Left lung (tissue), 10 donors: ENCODE data around the gene EEIG2. TPM values are rescaled to one million over a fixed set of nuclear protein-coding genes. Genes with fewer than 3 reads are reported as not detected.
A peak's percentile ranks its signal among the peaks of the same experiment; 100 is the strongest.

Experiments
- ATAC-seq: fragments of 200-7000 bp; cut with Tn5 transposase; one replicate; pipeline ENCODE4 v1.9.1; 2020; ENCODE audit warnings: moderate library complexity
- DNase-seq, 4 donors: peaks; one replicate each; pipeline ENCODE4 v3.0.0-alpha.2; 2013 to 2020
- H3K27ac ChIP-seq, 2 donors: fragments of 200-600 bp; sonication (generic) in 1 of 2; one replicate each; pipeline versions ENCODE4 v1.5.0 to v1.8.0; 2020 to 2021
- H3K27me3 ChIP-seq, 2 donors: fragments of 200-600 bp; sonication (generic) in 1 of 2; one replicate each; pipeline versions ENCODE4 v1.5.0 to v1.8.0; 2020 to 2021
- H3K36me3 ChIP-seq, 2 donors: fragments of 200-600 bp; sonication (generic) in 1 of 2; one replicate each; pipeline versions ENCODE4 v1.5.0 to v1.8.0; 2020 to 2021
- H3K4me1 ChIP-seq, 2 donors: fragments of 200-600 bp; one replicate each; pipeline ENCODE4 v1.8.0; 2021
- H3K4me3 ChIP-seq, 2 donors: fragments of 200-600 bp; sonication (generic) in 1 of 2; one replicate each; pipeline versions ENCODE4 v1.5.0 to v1.8.0; 2020 to 2021; ENCODE audit warnings: mild to moderate bottlenecking in 1 of 2
- H3K9me3 ChIP-seq, 2 donors: fragments of 200-600 bp; sonication (generic) in 1 of 2; one replicate each; pipeline versions ENCODE4 v1.5.0 to v1.8.0; 2020 to 2021
- intact Hi-C, 2 donors: fragments of 100-400 bp; cut with DNase I; formaldehyde crosslinking; loops; one replicate each; pipeline versions ENCODE4 v1.11.2 to v1.14.2; 2022
- polyA plus RNA-seq, 6 donors: library from polyadenylated mRNA; unstranded; fragments of 120-200 nt; gene quantifications; one replicate each; pipeline ENCODE4 v1.2.1, GENCODE V29; 2013; ENCODE audit not compliant: insufficient read length in 6 of 6
- total RNA-seq, 2 donors: library from RNA; stranded (reverse); fragmentation: NEBNext Ultra II Directional; extraction: Animal tissue kit (Norgen Biotek cat#: 25700); gene quantifications; one replicate each; pipeline ENCODE4 v1.2.1, GENCODE V29; 2021
- TF ChIP-seq, protein P1 (sequence below), 2 donors: fragments of 200-600 bp; sonication (generic) in 1 of 2; IDR thresholded peaks; one replicate each; pipeline versions ENCODE4 v1.5.0 to v1.8.0; 2021; ENCODE audit warnings: antibody characterized with exemption in 2 of 2
- donor health status: DM: no; HTN: yes; CAD: no.
- donor health status: DM: no; HTN: no; CAD: no.

Gene EEIG2
- total and polyA plus RNA-seq, 8 donors, result 16.4 to 34.8 (median 31.3) TPM

DNA sequence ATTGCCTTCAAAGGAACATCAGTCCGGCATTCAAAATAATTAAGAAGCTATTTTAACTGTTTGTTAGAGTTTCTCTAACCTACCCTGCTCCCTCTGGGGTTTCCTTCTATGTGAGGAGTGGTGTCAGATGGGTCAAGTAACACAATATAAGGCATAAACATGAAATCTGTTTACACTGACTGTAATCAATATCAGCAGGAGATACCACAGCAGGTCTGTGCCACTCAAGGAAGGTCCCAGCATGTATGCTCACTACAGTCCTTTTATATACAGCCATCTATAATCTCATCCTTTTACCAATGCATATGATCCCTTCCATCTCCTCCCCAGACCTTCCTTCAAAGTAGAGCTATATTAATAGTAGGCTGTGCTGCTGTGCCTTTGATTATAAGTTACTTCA is 25.4 kb downstream of the EEIG2 start:
- ATAC-seq (no peak), DNase-seq (no peak)
- intact Hi-C loops, result no loop called here
- Histone ChIP-seq H3K4me1 (peaks cover 6 to 54% of the 10 kb centered on the region in 2 donors), H3K9me3 (peaks cover 0 to 7% of the 10 kb centered on the region in 2 donors), H3K4me3 (no peak overlapping the region), H3K27ac (peak overlapping the region in 1 of 2 donors; percentile 70), H3K27me3 (no peaks in the 10 kb centered on the region), H3K36me3 (no peaks in the 10 kb centered on the region)
- TF ChIP-seq, protein P1, sequence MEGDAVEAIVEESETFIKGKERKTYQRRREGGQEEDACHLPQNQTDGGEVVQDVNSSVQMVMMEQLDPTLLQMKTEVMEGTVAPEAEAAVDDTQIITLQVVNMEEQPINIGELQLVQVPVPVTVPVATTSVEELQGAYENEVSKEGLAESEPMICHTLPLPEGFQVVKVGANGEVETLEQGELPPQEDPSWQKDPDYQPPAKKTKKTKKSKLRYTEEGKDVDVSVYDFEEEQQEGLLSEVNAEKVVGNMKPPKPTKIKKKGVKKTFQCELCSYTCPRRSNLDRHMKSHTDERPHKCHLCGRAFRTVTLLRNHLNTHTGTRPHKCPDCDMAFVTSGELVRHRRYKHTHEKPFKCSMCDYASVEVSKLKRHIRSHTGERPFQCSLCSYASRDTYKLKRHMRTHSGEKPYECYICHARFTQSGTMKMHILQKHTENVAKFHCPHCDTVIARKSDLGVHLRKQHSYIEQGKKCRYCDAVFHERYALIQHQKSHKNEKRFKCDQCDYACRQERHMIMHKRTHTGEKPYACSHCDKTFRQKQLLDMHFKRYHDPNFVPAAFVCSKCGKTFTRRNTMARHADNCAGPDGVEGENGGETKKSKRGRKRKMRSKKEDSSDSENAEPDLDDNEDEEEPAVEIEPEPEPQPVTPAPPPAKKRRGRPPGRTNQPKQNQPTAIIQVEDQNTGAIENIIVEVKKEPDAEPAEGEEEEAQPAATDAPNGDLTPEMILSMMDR (IDR thresholded peaks at IDR 0.05), result no peak

DNA sequence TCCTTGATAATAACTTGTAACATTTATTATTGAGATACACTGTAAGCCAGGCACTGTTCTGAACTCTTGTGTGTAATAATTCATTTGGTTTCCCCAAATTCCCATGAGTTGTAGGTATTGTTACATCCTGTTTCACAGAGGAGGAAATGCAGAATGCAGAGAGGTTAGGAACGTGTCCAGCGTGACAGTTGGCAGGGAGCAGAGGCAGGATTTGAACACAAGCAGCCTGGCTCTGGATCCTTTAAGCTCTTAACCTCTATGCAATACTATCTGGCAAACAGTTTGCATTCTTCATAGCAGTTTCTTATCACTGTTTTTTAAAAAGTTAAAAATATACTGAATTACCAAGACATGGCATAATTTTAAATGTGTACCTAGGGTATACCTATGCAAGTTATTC is 30.5 kb downstream of the EEIG2 start:
- intact Hi-C loops, result no loop called here
- TF ChIP-seq, protein P1 (IDR thresholded peaks at IDR 0.05), result no peak
- H3K27ac ChIP-seq, result peak overlapping the region; percentile 71 to 89

DNA sequence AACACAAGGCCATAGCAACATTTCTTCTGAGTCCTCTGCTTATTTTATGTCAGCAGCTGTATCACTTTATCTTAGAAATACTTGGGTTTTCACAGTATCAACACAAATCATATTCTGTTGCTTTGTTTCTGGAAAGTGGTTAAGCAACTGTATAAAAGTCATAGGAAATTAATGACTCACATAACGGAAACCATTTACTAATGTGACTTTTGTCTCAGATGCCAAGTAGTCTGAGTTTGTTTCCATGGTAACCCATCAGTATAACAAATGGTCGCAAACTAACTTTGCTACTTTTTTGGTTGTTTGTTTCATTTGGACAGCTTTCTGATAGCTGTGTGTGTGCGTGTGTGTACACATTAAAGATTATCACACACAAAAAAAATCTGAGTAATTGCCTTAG is 31.1 kb downstream of the EEIG2 start:
- H3K27me3 ChIP-seq, result no peaks in the 10 kb centered on the region
- intact Hi-C loops, result no loop called here
- H3K4me3 ChIP-seq, result no peak overlapping the region
- peak overlapping the region; percentile 71 to 89 for H3K27ac ChIP-seq
- ATAC-seq, result peak; percentile 70
- peak in 2 of 4 donors; percentile 76 to 83 for DNase-seq
- H3K4me1 ChIP-seq, result peaks cover 19 to 63% of the 10 kb centered on the region in 2 donors
- no peaks in the 10 kb centered on the region for H3K36me3 ChIP-seq
- no peaks in the 10 kb centered on the region for H3K9me3 ChIP-seq
- TF ChIP-seq, protein P1 (IDR thresholded peaks at IDR 0.05), result no peak

More for the DNA sequence above, 30.5 kb downstream of the EEIG2 start:
- ATAC-seq (peak; percentile 38), DNase-seq (peak in 2 of 4 donors; percentile 24 to 53)
- Histone ChIP-seq H3K36me3 (no peaks in the 10 kb centered on the region), H3K4me3 (no peak overlapping the region), H3K27me3 (no peaks in the 10 kb centered on the region), H3K9me3 (no peaks in the 10 kb centered on the region), H3K4me1 (peaks cover 23 to 67% of the 10 kb centered on the region in 2 donors)

DNA sequence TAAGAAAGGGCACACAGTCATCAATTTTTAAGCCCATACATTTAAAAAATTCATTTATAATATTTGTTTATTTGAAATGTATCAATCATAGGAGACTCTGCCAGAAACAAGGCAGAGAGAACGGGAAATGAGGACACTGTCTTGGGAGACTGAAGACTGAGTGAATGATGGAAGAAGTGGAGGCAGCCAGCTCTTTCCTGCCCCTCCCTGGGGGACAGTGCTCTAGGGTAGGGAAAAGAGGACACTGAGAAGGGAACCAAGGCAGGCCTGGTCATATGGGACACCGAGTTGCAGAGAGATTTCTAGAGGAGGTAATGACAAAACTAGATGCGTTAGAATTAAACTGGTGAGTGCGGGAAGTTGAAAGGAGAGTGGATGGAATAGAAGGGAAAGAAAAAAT is 31.6 kb downstream of the EEIG2 start:
- no peaks in the 10 kb centered on the region for H3K36me3 ChIP-seq
- DNase-seq (peak in 1 of 4 donors; percentile 36), ATAC-seq (peak; percentile 76)
- H3K27ac ChIP-seq, result peak overlapping the region; percentile 71 to 89
- no peaks in the 10 kb centered on the region for H3K9me3 ChIP-seq
- TF ChIP-seq, protein P1 (IDR thresholded peaks at IDR 0.05), result no peak
- no peaks in the 10 kb centered on the region for H3K27me3 ChIP-seq
- no peak overlapping the region for H3K4me3 ChIP-seq
- intact Hi-C loops, result no loop called here
- peaks cover 18 to 58% of the 10 kb centered on the region in 2 donors for H3K4me1 ChIP-seq

DNA sequence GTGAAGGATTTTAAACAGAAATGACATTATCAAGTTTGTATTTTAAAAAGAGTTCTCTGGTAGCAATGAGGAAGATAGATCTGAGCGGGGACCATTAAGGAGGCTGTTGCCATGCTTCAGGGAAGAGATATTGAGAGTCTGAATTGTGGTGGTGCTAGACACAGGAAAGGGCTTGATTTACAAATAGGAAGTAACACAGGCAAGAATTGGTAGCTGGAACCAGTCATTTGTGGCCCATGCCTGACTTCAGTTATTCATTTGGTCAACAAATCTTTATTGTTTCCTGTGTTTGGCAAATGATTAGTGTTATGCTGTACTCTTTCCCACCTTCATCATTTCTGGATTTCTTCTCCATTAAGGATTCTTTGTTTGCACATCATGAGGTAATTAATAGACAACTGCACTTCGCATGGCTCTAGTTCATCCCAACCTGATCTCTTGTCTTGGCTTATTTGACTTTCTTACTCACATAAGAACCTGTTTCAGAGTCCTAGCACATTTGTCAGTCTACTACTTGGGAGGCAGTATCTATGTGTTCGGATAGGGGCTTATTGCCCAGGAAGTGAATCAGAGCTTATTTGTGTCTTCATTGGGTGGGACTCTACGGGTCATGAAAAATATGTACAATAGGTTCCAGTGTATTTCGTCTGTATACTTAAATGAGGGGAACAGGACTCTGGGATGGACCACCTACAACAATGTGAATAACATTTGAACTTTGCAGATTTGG is 32.3 kb downstream of the EEIG2 start:
- ATAC-seq (peak; percentile 34), DNase-seq (no peak)
- no peaks in the 10 kb centered on the region for H3K27me3 ChIP-seq
- peaks cover 18 to 52% of the 10 kb centered on the region in 2 donors for H3K4me1 ChIP-seq
- no peaks in the 10 kb centered on the region for H3K9me3 ChIP-seq
- H3K27ac ChIP-seq, result peak overlapping the region; percentile 71 to 89
- H3K4me3 ChIP-seq, result no peak overlapping the region
- intact Hi-C loops, result no loop called here
- H3K36me3 ChIP-seq, result no peaks in the 10 kb centered on the region
- TF ChIP-seq, protein P1 (IDR thresholded peaks at IDR 0.05), result no peak
